ENCODE results near the gene TWF2.

Gene TWF2

DNA sequence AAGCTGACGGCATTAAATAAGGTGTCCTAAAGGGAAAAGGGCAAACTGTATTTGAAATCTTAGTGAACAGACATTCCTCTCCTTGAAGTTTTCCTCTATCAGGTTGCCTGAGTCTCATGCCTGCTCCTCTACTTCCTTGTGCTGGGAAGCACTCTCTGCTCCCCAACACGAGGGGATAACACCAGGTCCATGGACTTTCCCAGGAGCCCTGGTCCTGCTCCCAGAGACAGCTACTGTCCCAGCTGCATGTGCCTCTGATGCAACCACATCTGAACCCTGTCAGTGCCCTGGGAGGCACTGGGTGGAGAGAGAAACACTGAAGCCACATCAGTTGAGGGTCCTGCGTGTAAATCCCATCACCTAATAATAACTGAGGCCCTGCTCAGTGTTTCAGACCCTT, 20.9 kb downstream of the TWF2 start:
- Histone ChIP-seq H3K36me3 (ENCODE audit: insufficient read depth, low read length) (peaks cover 6% of the 10 kb centered on the region; the same call in 1 of the 2 replicates), H3K9me3 (ENCODE audit: control insufficient read depth, insufficient read depth, low read length) (no peaks in the 10 kb centered on the region), H3K4me1 (ENCODE audit: insufficient read depth, low read length) (peaks cover 5% of the 10 kb centered on the region; the same call in 1 of the 2 replicates), H3K9ac (ENCODE audit: low read depth, low read length) (no peak overlapping the region)

DNA sequence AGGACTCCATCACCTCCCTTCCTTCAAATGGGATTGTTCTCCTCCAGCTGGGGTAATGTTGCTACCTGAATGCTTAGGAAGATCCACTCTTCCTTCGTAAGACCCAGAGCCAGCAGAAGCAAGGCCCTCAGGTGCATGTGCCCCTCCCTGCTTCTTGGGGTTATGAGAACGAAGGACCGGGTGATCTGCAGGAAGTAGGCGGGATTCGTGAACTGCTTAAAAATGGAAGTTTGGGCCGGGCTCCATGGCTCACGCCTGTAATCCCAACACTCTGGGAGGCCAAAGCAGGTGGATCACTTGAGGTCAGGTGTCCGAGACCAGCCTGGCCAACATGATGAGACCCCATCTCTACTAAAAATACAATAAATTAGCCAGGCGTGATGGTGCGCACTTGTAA, 21.6 kb downstream of the TWF2 start:
- Histone ChIP-seq H3K9ac (ENCODE audit: low read depth, low read length) (no peak overlapping the region), H3K4me1 (ENCODE audit: insufficient read depth, low read length) (peaks cover 5% of the 10 kb centered on the region; the same call in 1 of the 2 replicates), H3K9me3 (ENCODE audit: control insufficient read depth, insufficient read depth, low read length) (no peaks in the 10 kb centered on the region), H3K36me3 (ENCODE audit: insufficient read depth, low read length) (peaks cover 6% of the 10 kb centered on the region; the same call in 1 of the 2 replicates)

DNA sequence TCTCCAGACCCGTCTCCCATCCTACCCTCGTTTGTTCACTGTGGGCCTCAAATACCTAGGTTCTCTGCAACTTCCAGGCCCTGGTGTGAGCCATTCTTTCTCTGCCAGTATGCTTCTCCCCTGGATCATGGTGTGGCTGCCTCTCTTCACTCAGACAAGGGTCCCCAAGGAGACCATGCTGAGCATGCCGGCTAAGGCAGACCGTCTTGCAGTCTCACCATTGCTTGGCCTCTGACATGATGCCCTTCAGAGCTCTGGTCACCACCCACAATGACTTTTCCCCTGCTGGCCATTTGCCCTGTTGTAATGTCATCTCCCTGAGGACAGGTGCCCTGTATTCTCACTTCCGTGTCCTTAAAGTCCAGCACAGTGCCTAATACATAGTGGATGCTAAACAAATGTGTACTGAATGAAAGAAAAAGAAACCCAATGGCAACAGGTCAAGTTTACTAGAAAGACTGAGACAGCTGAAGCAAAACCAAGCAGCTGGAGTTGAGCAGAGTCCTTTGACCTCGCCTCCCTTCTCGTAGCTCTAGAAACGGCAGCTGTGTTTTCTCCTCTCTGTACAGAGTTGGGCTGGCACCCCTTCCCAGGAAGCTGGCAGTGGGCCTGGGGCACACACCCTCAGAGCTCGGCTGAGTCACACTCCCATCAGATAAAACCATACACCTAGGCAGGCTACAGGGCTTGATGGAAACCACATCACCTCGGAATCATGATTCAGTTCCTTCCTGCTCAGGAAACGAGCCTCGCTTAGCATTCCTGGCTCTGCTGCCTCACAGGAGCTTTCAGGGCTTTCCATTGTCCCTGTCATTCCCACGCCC, 22.2 kb downstream of the TWF2 start:
- Histone ChIP-seq H3K9me3 (ENCODE audit: control insufficient read depth, insufficient read depth, low read length) (no peaks in the 10 kb centered on the region), H3K9ac (ENCODE audit: low read depth, low read length) (no peak overlapping the region), H3K4me1 (ENCODE audit: insufficient read depth, low read length) (peaks cover 5% of the 10 kb centered on the region; the same call in 1 of the 2 replicates), H3K36me3 (ENCODE audit: insufficient read depth, low read length) (peaks cover 10% of the 10 kb centered on the region; the same call in 1 of the 2 replicates)

DNA sequence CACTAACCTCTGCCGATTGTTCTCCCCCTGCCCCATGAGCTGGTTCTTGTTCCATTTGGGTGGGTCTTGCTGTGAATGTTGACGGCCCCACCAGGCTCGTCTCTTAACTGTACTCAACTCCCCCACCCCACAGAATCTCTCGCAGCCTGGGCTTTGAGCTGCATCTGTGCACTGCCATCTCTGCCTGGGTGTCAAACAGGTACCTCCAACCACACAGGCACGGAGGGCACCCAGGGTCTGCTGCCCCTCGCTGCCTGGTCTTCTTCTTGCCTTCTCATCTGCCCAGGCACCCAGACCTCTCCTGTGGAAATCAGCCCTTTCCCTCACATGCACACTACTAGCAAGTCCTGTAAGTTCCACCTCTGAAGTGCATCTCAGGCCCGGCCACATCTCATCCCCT, 23.6 kb downstream of the TWF2 start:
- Histone ChIP-seq H3K36me3 (ENCODE audit: insufficient read depth, low read length) (peaks cover 19% of the 10 kb centered on the region; the same call in 1 of the 2 replicates), H3K9me3 (ENCODE audit: control insufficient read depth, insufficient read depth, low read length) (no peaks in the 10 kb centered on the region), H3K9ac (ENCODE audit: low read depth, low read length) (no peak overlapping the region), H3K4me1 (ENCODE audit: insufficient read depth, low read length) (no peaks in the 10 kb centered on the region)

DNA sequence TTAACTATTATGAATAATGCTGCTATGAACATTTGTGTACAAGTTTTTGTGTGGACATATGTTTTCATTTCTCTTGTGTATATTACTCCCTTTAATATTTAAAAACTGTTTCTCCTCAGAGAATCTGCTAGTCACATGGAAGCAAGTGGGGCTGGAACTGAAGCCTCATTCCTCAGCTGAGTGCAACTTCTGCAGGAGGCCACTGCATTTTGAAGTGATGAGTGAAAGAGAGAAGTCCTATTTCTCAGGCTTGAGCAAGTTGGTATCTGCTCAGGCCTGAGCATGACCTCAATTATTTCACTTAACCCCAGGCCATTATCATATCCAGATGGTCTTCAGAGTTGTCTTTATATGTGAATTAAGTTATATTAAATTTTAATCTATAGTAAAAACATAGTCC, 25.1 kb downstream of the TWF2 start:
- H3K36me3 ChIP-seq (ENCODE audit: insufficient read depth, low read length): peaks cover 28% of the 10 kb centered on the region; the same call in 1 of the 2 replicates
- H3K4me1 ChIP-seq (ENCODE audit: insufficient read depth, low read length): no peaks in the 10 kb centered on the region
- no peak overlapping the region for H3K9ac ChIP-seq (ENCODE audit: low read depth, low read length)

DNA sequence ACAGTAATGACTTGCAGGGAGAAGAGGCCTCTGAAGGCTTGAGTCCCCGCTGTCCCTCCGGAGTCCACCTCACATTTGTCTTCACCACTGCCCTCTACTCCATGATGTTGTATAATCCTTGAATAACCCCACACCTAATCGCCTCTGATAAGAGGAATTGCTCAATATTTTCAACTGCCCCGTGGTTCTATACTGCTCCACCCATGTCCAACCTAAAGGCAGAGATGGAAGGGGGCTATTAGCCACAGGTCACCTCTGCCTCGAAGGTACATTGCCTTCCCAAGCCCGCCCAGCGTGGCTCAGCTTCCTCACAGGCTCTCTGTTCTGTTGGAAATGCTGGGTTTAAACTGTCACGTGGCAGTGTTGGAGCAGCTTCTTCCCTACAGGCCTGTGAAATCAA, 26.0 kb downstream of the TWF2 start:
- H3K4me1 ChIP-seq (ENCODE audit: insufficient read depth, low read length): no peaks in the 10 kb centered on the region
- H3K36me3 ChIP-seq (ENCODE audit: insufficient read depth, low read length): peaks cover 34% of the 10 kb centered on the region; the same call in 1 of the 2 replicates
- H3K9me3 ChIP-seq (ENCODE audit: control insufficient read depth, insufficient read depth, low read length): no peaks in the 10 kb centered on the region
- H3K9ac ChIP-seq (ENCODE audit: low read depth, low read length): no peak overlapping the region

More for the DNA sequence above, 25.1 kb downstream of the TWF2 start:
- no peaks in the 10 kb centered on the region for H3K9me3 ChIP-seq (ENCODE audit: control insufficient read depth, insufficient read depth, low read length)

DNA sequence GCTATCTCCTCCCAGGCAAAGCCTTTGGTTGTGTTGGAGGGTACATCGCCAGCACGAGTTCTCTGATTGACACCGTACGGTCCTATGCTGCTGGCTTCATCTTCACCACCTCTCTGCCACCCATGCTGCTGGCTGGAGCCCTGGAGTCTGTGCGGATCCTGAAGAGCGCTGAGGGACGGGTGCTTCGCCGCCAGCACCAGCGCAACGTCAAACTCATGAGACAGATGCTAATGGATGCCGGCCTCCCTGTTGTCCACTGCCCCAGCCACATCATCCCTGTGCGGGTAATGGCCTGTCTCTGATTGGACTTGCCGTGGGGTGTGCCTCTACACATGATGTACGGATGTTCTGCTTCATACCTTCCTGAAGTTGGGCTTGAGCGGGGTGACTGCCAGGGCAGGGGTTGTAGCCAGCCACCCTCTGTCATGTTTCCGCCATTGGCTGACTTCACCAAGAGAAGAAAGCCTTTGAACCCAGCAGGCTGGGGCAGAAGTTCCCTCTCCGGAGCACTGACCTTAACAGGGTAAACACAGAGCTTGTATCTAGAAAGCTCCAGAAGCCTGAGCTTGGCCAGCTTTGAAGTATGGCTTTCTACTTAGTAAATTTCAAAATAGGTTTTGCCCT, 27.6 kb downstream of the TWF2 start:
- no peaks in the 10 kb centered on the region for H3K9me3 ChIP-seq (ENCODE audit: control insufficient read depth, insufficient read depth, low read length)
- H3K36me3 ChIP-seq (ENCODE audit: insufficient read depth, low read length): peaks cover 39% of the 10 kb centered on the region; the same call in 1 of the 2 replicates
- H3K4me1 ChIP-seq (ENCODE audit: insufficient read depth, low read length): no peaks in the 10 kb centered on the region
- no peak overlapping the region for H3K9ac ChIP-seq (ENCODE audit: low read depth, low read length)

DNA sequence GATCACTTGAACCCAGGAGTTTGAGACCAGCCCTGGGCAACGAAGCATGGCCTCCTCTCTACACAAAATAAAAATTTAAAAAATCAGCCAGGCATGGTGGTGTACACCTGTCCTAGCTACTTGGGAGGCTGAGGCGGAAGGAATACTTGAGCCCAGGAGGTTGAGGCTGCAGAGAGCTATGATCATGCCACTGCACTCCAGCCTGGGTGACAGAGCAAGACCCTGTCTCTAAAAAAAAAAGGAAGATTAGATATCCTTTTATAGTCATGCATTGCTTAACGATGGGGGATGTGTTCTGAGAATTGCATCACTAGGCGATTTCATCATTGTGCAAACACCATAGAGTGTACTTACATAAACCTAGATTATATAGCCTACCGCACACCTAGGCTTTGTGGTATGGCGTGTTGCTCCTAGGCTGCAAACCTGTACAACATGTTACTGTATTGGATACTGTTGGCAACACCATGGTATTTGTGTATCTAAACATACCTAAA, 28.4 kb downstream of the TWF2 start:
- Histone ChIP-seq H3K4me1 (ENCODE audit: insufficient read depth, low read length) (no peaks in the 10 kb centered on the region), H3K36me3 (ENCODE audit: insufficient read depth, low read length) (peaks cover 44% of the 10 kb centered on the region), H3K9ac (ENCODE audit: low read depth, low read length) (no peak overlapping the region), H3K9me3 (ENCODE audit: control insufficient read depth, insufficient read depth, low read length) (no peaks in the 10 kb centered on the region)

DNA sequence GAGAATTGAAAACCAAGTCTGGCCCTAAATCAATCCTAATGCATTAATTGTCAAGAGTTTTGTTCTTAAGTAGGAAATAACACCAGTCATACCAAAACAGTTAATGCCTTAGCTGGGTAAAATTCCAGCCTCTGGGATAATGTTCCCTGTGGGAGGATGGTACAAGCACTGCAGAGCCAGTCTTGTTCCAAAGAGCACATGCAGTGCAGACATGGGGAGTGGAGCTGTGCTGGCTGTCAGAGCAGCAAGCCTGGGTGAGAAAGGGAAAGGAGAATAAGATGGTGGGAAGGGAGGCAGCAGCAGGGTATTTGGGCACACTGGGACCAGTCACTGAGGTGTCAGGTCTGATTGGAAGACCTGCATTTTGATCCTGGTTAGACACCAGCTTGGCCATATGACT, 28.9 kb downstream of the TWF2 start:
- H3K9me3 ChIP-seq (ENCODE audit: control insufficient read depth, insufficient read depth, low read length): no peaks in the 10 kb centered on the region
- H3K4me1 ChIP-seq (ENCODE audit: insufficient read depth, low read length): no peaks in the 10 kb centered on the region
- peaks cover 50% of the 10 kb centered on the region for H3K36me3 ChIP-seq (ENCODE audit: insufficient read depth, low read length)
- H3K9ac ChIP-seq (ENCODE audit: low read depth, low read length): no peak overlapping the region

DNA sequence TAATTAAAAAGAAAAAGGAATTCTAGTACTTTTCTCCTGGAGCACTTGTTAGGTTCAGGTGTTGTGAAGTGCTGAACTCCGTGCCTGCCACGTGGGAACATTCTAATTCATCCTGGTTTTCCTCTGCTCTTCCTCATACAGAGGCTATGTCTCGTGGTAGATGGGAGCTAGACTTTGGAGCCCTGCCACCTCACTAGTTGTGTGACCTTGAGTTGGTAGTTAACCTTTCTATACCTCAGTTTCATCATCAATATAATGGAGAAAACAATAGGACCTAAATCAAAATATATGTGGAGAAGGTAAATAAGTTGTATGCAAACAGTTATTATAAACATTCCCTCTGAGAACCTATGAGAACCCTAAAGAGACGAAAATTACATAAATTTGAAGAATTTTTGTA, 30.4 kb downstream of the TWF2 start:
- no peaks in the 10 kb centered on the region for H3K9me3 ChIP-seq (ENCODE audit: control insufficient read depth, insufficient read depth, low read length)
- no peaks in the 10 kb centered on the region for H3K4me1 ChIP-seq (ENCODE audit: insufficient read depth, low read length)
- H3K9ac ChIP-seq (ENCODE audit: low read depth, low read length): no peak overlapping the region
- H3K36me3 ChIP-seq (ENCODE audit: insufficient read depth, low read length): peaks cover 58% of the 10 kb centered on the region

DNA sequence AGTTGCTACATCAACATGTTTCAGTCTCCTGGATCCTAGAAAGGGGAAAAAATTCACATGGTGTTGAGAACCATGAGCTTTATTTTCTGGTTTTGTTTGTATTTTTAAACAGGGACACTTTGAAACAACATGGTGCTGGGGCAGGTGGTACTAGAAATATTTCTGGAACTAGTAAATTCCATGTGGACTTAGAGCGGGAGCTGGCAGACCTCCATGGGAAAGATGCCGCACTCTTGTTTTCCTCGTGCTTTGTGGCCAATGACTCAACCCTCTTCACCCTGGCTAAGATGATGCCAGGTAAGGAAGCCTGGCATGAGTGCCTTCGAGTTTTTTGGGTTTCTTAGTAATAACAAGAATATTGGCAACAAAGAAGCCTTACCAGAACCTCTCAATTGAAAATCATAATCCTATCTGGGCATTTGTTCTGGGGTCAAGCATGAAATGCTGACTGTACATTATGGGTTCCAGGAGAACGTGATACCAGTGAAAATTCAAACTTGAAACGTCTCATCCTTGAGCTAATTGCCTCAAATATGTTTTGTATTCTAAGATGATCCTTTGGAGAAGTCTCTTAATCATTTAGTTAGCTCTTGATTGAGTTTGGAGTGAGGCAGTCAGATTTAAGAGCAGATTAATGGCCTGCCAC, 33.1 kb downstream of the TWF2 start:
- Histone ChIP-seq H3K9ac (ENCODE audit: low read depth, low read length) (no peak overlapping the region), H3K4me1 (ENCODE audit: insufficient read depth, low read length) (no peaks in the 10 kb centered on the region), H3K36me3 (ENCODE audit: insufficient read depth, low read length) (peaks cover 64% of the 10 kb centered on the region), H3K9me3 (ENCODE audit: control insufficient read depth, insufficient read depth, low read length) (no peaks in the 10 kb centered on the region)

DNA sequence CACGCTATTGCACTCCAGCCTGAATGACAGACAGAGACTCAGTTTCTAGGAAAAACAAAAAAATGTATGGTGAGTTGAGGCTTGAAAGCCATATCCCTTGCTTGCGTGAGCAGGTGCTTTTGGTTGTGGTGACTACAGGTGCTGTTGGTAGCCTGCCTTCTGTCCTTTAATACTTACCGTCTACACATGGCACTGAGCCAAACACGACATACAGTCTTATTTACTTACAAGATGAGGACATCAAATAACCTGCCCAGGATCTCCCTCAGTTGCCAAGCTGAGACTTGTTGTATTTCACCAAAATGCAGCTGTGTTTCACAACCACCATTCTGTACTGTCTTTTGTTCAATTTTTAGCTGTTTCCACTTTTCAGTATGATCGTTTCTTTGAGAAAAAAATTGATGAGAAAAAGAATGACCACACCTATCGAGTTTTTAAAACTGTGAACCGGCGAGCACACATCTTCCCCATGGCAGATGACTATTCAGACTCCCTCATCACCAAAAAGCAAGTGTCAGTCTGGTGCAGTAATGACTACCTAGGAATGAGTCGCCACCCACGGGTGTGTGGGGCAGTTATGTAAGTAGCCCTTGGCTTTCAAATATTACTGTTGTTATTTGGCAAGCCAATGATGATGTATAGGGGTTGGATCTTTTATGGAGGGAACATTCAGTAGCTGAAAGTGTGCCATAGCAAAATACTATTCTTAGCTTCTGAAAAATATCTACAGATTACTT, 34.5 kb downstream of the TWF2 start:
- H3K36me3 ChIP-seq (ENCODE audit: insufficient read depth, low read length): peaks cover 52% of the 10 kb centered on the region
- no peaks in the 10 kb centered on the region for H3K4me1 ChIP-seq (ENCODE audit: insufficient read depth, low read length)

DNA sequence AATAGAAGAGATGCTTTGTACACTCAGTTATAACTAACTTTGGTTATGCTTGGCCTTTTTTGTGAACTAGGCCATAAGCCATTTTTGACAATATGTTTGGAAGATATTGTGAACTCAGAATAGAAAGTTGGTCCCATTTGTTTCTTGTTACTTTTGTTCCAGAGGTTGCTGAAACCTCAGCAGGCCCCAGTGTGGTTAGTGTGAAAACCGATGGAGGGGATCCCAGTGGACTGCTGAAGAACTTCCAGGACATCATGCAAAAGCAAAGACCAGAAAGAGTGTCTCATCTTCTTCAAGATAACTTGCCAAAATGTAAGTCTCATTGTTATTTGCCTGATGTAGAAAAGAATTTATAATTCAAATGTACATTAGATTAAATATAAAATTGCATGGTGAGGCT, 35.3 kb downstream of the TWF2 start:
- H3K36me3 ChIP-seq (ENCODE audit: insufficient read depth, low read length): peaks cover 51% of the 10 kb centered on the region
- H3K9ac ChIP-seq (ENCODE audit: low read depth, low read length): no peak overlapping the region
- no peaks in the 10 kb centered on the region for H3K4me1 ChIP-seq (ENCODE audit: insufficient read depth, low read length)
- H3K9me3 ChIP-seq (ENCODE audit: control insufficient read depth, insufficient read depth, low read length): no peaks in the 10 kb centered on the region

More for the DNA sequence above, 34.5 kb downstream of the TWF2 start:
- Histone ChIP-seq H3K9me3 (ENCODE audit: control insufficient read depth, insufficient read depth, low read length) (no peaks in the 10 kb centered on the region), H3K9ac (ENCODE audit: low read depth, low read length) (no peak overlapping the region)

All from ES-I3 (cell line).